Dermis microvascular lymphatic vessel endothelial cell (primary cell): ENCODE results near the gene GATA3. TPM values are rescaled to one million over a fixed set of nuclear protein-coding genes. Genes with fewer than 3 reads are reported as not detected.

ENCODE experiments used
- DNase-seq, 2 donors: peaks; one replicate each; pipeline versions ENCODE4 v3.0.0 to v3.0.0-alpha.2; 2010; ENCODE audit warnings: low read depth in 2 of 2
- total RNA-seq: library from RNA; depleted of rRNA; stranded (reverse); fragments of >200 nt; gene quantifications from 2 replicates; pipeline ENCODE4 v1.2.1, GENCODE V29; 2014

Gene GATA3
- total RNA-seq, 1 donor from 2014 or later, result under 0.01 TPM

- no peak for DNase-seq
Observed at GRCh38 chr10:8064436-8064835, 9.9 kb downstream of the GATA3 start.

- peak in 1 of 2 donors; percentile 97 for DNase-seq
Observed at GRCh38 chr10:8065651-8066050, 11.2 kb downstream of the GATA3 start.

DNA sequence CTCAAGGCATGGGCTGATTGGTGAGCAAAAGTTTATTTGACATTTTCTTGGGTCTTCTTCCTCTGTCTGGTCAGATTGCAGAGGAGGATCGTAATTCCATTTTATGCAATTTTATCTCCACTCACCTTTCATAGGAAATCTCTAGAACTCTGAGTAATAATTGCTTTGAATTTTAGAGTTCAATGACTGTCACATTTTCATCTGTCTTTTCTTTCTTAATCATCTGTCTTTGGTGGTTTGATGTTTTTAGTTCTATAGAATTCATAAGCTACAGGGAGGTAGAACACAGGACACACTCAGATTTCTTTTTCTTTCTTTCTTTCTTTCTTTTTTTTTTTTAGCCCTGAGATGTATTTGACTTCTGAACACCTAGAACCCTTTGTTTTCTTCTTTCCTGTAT, 11.6 kb downstream of the GATA3 start:
- DNase-seq, result no peak

- no peak for DNase-seq
Observed at GRCh38 chr10:8066797-8067196, 12.3 kb downstream of the GATA3 start.

DNA sequence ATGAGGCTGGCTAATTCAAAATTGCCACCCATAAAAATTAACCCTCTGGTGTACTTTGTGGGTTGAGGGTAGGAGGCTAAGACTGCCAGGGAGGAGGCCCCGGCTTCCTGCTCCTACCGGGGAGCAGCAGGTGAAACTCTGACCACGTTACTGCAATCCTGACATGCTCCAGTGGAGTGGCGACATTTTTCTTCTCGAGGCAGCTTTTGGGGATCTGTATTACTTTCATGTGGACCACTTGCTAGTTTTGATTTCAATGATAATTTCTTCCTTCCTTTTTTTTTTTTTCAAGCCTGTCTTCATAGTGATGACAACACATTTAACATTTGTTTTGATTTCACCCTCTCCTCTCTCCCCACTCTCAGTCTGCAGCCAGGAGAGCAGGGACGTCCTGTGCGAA, 14.6 kb downstream of the GATA3 start:
- DNase-seq, result no peak

- DNase-seq, result no peak
Observed at GRCh38 chr10:8069627-8070026, 15.1 kb downstream of the GATA3 start.

GRCh38 chr10:8070440-8070839, 16.0 kb downstream of the GATA3 start:
- no peak for DNase-seq

GRCh38 chr10:8071006-8071405, 16.5 kb downstream of the GATA3 start:
- no peak for DNase-seq

DNA sequence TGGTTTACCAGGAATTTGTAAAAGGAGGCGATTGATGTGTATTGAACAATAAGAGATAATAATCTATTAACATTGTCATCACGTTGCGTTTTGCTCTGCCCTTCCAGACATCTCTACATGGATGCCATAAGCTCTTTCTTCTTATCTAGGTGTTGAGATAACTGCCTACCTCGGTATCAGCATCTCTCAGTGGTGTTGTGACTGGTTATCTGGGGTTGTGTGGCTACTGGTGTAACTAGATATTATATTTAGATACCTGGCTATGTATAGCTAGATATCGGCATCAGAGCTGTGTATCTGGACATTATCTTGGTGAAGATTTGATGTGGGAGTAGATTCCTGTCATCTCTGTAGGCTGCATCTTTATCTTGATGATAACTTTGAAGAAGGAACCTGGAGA, 17.2 kb downstream of the GATA3 start:
- no peak for DNase-seq

- no peak for DNase-seq
Observed at GRCh38 chr10:8072211-8072610, 17.7 kb downstream of the GATA3 start.

DNA sequence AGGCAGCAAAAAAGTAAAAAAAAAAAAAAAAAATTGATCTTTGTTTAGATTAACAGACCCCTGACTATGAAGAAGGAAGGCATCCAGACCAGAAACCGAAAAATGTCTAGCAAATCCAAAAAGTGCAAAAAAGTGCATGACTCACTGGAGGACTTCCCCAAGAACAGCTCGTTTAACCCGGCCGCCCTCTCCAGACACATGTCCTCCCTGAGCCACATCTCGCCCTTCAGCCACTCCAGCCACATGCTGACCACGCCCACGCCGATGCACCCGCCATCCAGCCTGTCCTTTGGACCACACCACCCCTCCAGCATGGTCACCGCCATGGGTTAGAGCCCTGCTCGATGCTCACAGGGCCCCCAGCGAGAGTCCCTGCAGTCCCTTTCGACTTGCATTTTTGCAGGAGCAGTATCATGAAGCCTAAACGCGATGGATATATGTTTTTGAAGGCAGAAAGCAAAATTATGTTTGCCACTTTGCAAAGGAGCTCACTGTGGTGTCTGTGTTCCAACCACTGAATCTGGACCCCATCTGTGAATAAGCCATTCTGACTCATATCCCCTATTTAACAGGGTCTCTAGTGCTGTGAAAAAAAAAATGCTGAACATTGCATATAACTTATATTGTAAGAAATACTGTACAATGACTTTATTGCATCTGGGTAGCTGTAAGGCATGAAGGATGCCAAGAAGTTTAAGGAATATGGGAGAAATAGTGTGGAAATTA, 19.4 kb downstream of the GATA3 start:
- no peak for DNase-seq

DNA sequence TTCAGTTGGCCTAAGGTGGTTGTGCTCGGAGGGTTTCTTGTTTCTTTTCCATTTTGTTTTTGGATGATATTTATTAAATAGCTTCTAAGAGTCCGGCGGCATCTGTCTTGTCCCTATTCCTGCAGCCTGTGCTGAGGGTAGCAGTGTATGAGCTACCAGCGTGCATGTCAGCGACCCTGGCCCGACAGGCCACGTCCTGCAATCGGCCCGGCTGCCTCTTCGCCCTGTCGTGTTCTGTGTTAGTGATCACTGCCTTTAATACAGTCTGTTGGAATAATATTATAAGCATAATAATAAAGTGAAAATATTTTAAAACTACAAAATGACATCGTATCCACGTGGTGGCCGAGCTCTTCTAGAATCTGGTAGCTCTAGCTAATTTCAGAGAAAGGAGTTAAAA, 20.4 kb downstream of the GATA3 start:
- DNase-seq, result no peak

- DNase-seq, result no peak
Observed at GRCh38 chr10:8075282-8076260, 21.1 kb downstream of the GATA3 start.

GRCh38 chr10:8076933-8077332, 22.4 kb downstream of the GATA3 start:
- no peak for DNase-seq

- no peak for DNase-seq
Observed at GRCh38 chr10:8078027-8078426, 23.5 kb downstream of the GATA3 start.

- DNase-seq, result peak in 1 of 2 donors; percentile 34
Observed at GRCh38 chr10:8079126-8079525, 24.6 kb downstream of the GATA3 start.

DNA sequence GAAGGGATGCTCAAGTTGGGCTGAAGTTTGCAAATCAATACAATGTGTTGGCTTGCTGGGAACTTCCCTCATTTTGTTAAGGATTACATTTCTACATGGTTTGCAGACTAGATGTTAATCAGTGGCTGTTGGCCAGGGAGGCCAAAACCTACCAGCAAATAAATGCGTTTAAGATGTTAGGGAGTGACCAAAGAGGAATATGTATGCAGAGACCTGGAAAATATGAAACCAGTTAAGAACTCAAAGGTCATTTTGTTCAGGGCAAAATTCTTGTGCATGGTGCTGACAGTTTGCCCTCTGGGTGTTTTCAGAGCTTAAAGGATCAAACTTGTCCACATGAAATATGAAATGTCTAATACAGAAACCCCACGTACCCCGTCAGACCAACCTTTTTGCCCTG, 30.3 kb downstream of the GATA3 start:
- no peak for DNase-seq

- no peak for DNase-seq
Observed at GRCh38 chr10:8085251-8085650, 30.8 kb downstream of the GATA3 start.

DNA sequence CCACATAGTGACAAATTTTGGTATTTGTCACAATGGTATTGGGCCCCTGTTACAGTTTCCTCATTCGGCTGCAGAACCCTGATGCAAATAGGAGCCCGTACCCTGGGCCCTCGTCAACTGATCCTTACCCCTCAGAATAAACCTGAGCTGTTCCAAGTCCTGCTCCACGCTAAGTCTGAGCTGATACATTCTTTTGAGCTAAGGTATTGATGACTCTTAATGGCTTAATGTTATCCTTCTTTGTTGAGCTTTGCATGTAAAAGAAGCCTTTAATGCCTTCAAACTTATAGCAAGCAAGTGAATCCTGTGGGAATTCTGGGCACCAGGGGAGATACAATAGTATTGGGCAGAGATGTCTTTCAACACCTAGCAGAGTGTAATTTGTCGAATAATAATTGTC, 31.8 kb downstream of the GATA3 start:
- no peak for DNase-seq

DNA sequence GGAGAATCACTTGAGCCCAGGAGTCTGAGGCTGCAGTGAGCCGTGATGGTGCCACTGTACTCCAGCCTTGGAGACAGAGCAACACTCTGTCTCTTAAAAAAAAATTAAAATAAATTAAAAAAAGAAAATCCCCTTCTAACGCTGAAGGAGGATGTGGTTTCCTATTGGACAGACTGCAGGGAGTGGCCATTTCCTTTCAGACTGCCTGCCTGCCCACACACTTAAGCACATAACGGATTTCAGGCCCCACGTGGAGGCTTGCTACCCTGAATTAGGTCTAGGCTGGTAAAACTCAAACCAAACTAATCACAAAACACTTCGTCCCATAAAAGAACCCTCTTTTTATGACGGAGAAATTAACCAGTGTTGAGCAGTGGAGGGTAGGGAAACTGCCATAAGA, 34.0 kb downstream of the GATA3 start:
- DNase-seq, result no peak

DNA sequence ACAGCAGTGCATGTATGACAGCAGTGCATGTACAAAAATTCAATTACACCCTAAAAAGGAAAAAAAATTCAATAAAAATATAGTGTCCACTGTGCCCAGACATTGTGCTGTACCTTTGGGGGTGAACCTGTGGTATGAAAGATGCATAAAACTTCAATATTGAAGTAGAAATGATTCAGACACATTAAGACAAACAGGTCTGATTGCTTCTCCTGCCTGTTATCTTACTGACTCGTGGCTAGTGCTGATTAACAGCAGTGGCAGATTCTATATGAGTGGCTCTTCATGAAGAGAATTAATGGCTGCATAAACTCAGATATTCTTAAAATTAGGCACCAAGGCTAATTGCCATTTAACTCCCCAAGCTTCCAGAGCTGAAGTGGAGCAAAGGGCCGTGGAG, 37.9 kb downstream of the GATA3 start:
- no peak for DNase-seq

GRCh38 chr10:8095959-8096358, 41.5 kb downstream of the GATA3 start:
- DNase-seq, result no peak

GRCh38 chr10:8096931-8097330, 42.4 kb downstream of the GATA3 start:
- DNase-seq, result no peak
